Measurements from ENCODE around the gene CPD. TPM values are rescaled to one million over a fixed set of nuclear protein-coding genes. Genes with fewer than 3 reads are reported as not detected.

Gene CPD
- total RNA-seq, 2 experiments from 2014 or later, result 26.2 to 30.7 TPM

DNA sequence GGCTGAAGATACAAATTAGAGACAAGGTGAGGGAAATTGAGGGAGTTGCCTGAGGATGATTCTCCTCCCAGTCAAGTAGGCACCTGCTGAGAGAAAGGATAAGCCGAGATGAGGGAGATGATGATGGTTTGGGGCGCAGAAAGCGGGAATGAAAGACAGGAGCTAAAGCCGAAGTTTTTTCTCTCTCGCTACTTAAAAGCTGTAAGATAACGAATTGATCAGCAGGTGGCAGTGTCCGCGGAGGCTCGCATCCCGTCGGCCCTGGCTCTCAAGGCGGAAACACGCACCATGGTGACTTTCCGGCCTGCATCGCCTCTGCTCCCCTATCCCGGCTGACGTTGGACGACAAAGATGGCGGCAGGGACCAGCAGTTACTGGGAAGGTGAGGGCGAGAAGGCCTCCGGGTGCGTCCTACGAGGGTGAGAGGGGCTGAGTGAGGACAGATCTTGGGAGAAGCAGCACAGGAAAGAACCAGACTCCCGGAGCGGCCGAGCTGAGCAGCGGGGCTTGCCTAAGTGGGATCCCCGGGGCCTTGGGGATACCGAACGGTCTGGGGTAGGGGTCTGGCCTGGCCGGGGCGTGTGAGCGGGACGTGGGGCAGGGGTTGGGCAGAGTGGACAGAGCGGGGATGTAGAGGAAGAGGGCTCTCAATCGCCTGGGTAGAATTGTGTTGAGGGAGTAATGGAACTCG, 98.5 kb downstream of the CPD start, which contains the start of gene GOSR1:
GOSR1 (plus strand) TSS at position 326 of the 691 bp plus-strand sequence; CDS start at position 352, 26 bp downstream.
- Histone ChIP-seq H3K36me3 (ENCODE audit: insufficient read depth, low read length) (peaks cover 11% of the 10 kb centered on the region), H3K4me1 (ENCODE audit: insufficient read depth, low read length) (peaks cover 13% of the 10 kb centered on the region), H3K9me3 (ENCODE audit: control insufficient read depth in 1 of 2, insufficient read depth in 1 of 2, low read length in 2 of 2) (no peaks in the 10 kb centered on the region), H3K27me3 (ENCODE audit: control insufficient read depth in 1 of 2, insufficient read depth in 2 of 2, low read length in 2 of 2) (peaks cover 0 to 5% of the 10 kb centered on the region in 2 experiments), H3K27ac (ENCODE audit: low read depth in 1 of 2, low read length in 2 of 2) (peak within 1 kb of the TSS; percentile 71 to 99), H3K4me3 (ENCODE audit: low read length) (peak within 1 kb of the TSS; percentile 56)
- Mint-ChIP-seq H3K27me3 (no peaks in the 10 kb centered on the region), H3K9me3 (no peaks in the 10 kb centered on the region), H3K4me3 (peak within 1 kb of the TSS; percentile 97), H3K4me1 (ENCODE audit: low read depth) (peaks cover 48% of the 10 kb centered on the region), H3K27ac (peak within 1 kb of the TSS; percentile 94), H3K36me3 (ENCODE audit: low read depth) (peaks cover 35% of the 10 kb centered on the region)
- ATAC-seq (ENCODE audit: poor library complexity) (peak; percentile 97), DNase-seq (peak; percentile 84 to 97 (median 90))
- ChIA-PET POLR2A (interaction anchor here (0.7 to 2.0 kb wide), 14 partner anchors 8 to 1185 kb away, joined by 3 to 8 read pairs (median 4); no protein-coding TSS in a partner anchor), CTCF (interaction anchor here (0.6 to 3.1 kb wide), 19 partner anchors 8 to 547 kb away, joined by 3 to 14 read pairs (median 3); partner anchors contain the start of gene SSH2)
- TF ChIP-seq, protein P1, sequence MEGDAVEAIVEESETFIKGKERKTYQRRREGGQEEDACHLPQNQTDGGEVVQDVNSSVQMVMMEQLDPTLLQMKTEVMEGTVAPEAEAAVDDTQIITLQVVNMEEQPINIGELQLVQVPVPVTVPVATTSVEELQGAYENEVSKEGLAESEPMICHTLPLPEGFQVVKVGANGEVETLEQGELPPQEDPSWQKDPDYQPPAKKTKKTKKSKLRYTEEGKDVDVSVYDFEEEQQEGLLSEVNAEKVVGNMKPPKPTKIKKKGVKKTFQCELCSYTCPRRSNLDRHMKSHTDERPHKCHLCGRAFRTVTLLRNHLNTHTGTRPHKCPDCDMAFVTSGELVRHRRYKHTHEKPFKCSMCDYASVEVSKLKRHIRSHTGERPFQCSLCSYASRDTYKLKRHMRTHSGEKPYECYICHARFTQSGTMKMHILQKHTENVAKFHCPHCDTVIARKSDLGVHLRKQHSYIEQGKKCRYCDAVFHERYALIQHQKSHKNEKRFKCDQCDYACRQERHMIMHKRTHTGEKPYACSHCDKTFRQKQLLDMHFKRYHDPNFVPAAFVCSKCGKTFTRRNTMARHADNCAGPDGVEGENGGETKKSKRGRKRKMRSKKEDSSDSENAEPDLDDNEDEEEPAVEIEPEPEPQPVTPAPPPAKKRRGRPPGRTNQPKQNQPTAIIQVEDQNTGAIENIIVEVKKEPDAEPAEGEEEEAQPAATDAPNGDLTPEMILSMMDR (IDR thresholded peaks at IDR 0.05), result peak; percentile 73
- intact Hi-C loops (cut with DNase I, micrococcal nuclease), result loop anchor here (1.0 to 10.0 kb wide), 8 partner anchors 98 to 902 kb away; partner anchors contain the start of genes CPD (in 1 of the 2), CRLF3 (in 1 of the 2), NSRP1 (in 1 of the 2) and TEFM (in 1 of the 2)

DNA sequence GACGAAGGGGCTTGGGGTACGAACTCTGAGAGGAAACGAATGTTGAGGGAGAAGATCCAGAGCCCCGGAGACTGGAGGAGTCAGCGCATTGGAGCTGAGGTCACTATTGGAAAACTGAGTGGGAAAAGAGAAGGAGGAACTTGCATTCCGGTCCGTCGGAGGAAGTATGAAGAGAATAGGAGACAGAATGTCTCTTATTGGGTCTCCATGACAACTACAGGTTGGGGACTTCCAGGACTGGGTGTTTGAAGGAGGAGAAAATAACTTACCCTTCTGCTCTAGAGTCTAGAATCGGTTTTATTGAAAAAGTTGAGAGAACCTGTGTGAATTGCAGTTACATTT, 99.0 kb downstream of the CPD start:
- intact Hi-C loops (cut with DNase I, micrococcal nuclease), result loop anchor here (1.0 to 10.0 kb wide), 8 partner anchors 99 to 903 kb away; partner anchors contain the start of genes CPD (in 1 of the 2), CRLF3 (in 1 of the 2), NSRP1 (in 1 of the 2) and TEFM (in 1 of the 2)
- Mint-ChIP-seq H3K9me3 (no peaks in the 10 kb centered on the region), H3K27me3 (no peaks in the 10 kb centered on the region), H3K4me3 (peak overlapping the region; percentile 97), H3K4me1 (ENCODE audit: low read depth) (peaks cover 53% of the 10 kb centered on the region), H3K36me3 (ENCODE audit: low read depth) (peaks cover 40% of the 10 kb centered on the region), H3K27ac (peak overlapping the region; percentile 94)
- Histone ChIP-seq H3K36me3 (ENCODE audit: insufficient read depth, low read length) (peaks cover 16% of the 10 kb centered on the region), H3K9me3 (ENCODE audit: control insufficient read depth in 1 of 2, insufficient read depth in 1 of 2, low read length in 2 of 2) (no peaks in the 10 kb centered on the region), H3K4me3 (ENCODE audit: low read length) (peak overlapping the region; percentile 56), H3K27me3 (ENCODE audit: control insufficient read depth in 1 of 2, insufficient read depth in 2 of 2, low read length in 2 of 2) (peaks cover 0 to 5% of the 10 kb centered on the region in 2 experiments), H3K4me1 (ENCODE audit: insufficient read depth, low read length) (peaks cover 13% of the 10 kb centered on the region), H3K27ac (ENCODE audit: low read depth in 1 of 2, low read length in 2 of 2) (peak overlapping the region; percentile 71 to 99)
- TF ChIP-seq, protein P1 (IDR thresholded peaks at IDR 0.05), result no peak
- ChIA-PET CTCF (interaction anchor here (0.6 to 3.1 kb wide), 4 partner anchors 10 to 462 kb away, joined by 3 to 14 read pairs (median 4); no protein-coding TSS in a partner anchor), POLR2A (interaction anchor here (0.7 to 2.0 kb wide), 7 partner anchors 9 to 738 kb away, joined by 3 to 8 read pairs (median 3); no protein-coding TSS in a partner anchor)
- ATAC-seq (ENCODE audit: poor library complexity), result peak; percentile 53
- DNase-seq, result peak in 4 of 14 experiments; percentile 2 to 83 (median 52)

DNA sequence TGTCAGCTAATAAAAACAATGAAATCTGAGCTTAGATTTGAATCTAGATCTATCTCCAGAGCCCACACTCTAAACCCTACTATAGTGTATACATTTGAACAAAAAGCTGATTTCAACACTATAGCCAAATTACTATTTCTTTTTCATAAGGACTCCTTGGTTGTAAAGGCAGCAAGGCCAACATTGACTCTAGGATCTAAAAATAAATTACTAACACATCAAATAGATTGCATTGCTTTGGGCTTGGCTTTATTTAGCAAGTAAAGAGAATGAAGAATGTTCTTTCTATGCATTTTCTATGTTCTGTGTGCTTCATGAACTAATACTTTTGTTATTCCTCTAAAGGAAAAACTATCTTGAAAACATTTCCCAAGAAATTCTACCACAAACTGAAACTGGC, 103.8 kb downstream of the CPD start:
- ChIA-PET POLR2A (no interaction called here), CTCF (no interaction called here)
- Mint-ChIP-seq H3K4me3 (no peak overlapping the region), H3K4me1 (ENCODE audit: low read depth) (peaks cover 43% of the 10 kb centered on the region), H3K27me3 (no peaks in the 10 kb centered on the region), H3K9me3 (no peaks in the 10 kb centered on the region), H3K36me3 (ENCODE audit: low read depth) (peaks cover 79% of the 10 kb centered on the region), H3K27ac (no peak overlapping the region)
- ATAC-seq (ENCODE audit: poor library complexity), result no peak
- Histone ChIP-seq H3K27me3 (ENCODE audit: control insufficient read depth in 1 of 2, insufficient read depth in 2 of 2, low read length in 2 of 2) (no peaks in the 10 kb centered on the region), H3K36me3 (ENCODE audit: insufficient read depth, low read length) (peaks cover 64% of the 10 kb centered on the region), H3K4me1 (ENCODE audit: insufficient read depth, low read length) (peaks cover 7% of the 10 kb centered on the region), H3K4me3 (ENCODE audit: low read length) (no peak overlapping the region), H3K9me3 (ENCODE audit: control insufficient read depth in 1 of 2, insufficient read depth in 1 of 2, low read length in 2 of 2) (no peaks in the 10 kb centered on the region), H3K27ac (ENCODE audit: low read depth in 1 of 2, low read length in 2 of 2) (no peak overlapping the region)
- intact Hi-C loops (cut with DNase I, micrococcal nuclease), result no loop called here
- TF ChIP-seq, protein P1 (IDR thresholded peaks at IDR 0.05), result no peak
- DNase-seq, result no peak

Measured in CD4-positive, alpha-beta T cell (primary cell).